VCaP (cell line): ENCODE measurements around the gene CCDC70.

Source experiments
- H3K27ac ChIP-seq: fragments of 450-650 bp; 2 replicates; pipeline ENCODE4 v1.5.1; 2017
- CTCF ChIP-seq: fragments of 450-650 bp; conservative IDR thresholded peaks from 2 replicates; pipeline ENCODE4 v1.5.1; 2017; ENCODE audit warnings: mild to moderate bottlenecking, moderate library complexity

CCDC70 gene

GRCh38 chr13:51849145-51850101 is 12.3 kb upstream of the CCDC70 start:
- TF ChIP-seq CTCF, result peak; percentile 66
- no peak overlapping the region for H3K27ac ChIP-seq

GRCh38 chr13:51856027-51856736 is 5.6 kb upstream of the CCDC70 start:
- peak overlapping the region; percentile 19 for H3K27ac ChIP-seq

GRCh38 chr13:51856998-51857397 is 4.8 kb upstream of the CCDC70 start:
- peak overlapping the region; percentile 19 for H3K27ac ChIP-seq
- TF ChIP-seq CTCF, result no peak

More at GRCh38 chr13:51856027-51856736, 5.6 kb upstream of the CCDC70 start:
- no peak for TF ChIP-seq CTCF

GRCh38 chr13:51858433-51859247 is 3.1 kb upstream of the CCDC70 start:
- TF ChIP-seq CTCF, result no peak
- no peak overlapping the region for H3K27ac ChIP-seq

- H3K27ac ChIP-seq, result no peak overlapping the region
- no peak for TF ChIP-seq CTCF
These were observed 1.2 kb downstream of the CCDC70 start for GRCh38 chr13:51862957-51863356.

GRCh38 chr13:51865838-51866237 is 4.1 kb downstream of the CCDC70 start:
- no peak for TF ChIP-seq CTCF
- H3K27ac ChIP-seq, result no peak overlapping the region
